Muscle of arm (tissue), 14 donors: ENCODE data around the gene PEPD. TPM values are rescaled to one million over a fixed set of nuclear protein-coding genes. Genes with fewer than 3 reads are reported as not detected.
"Not testable (repeated sequence)": the region's sequence is repeated elsewhere in the genome, so short reads cannot be mapped to it uniquely, and the experiment has no call there.

Source experiments
- DNase-seq: peaks from one replicate; pipeline ENCODE4 v3.0.0-alpha.2; 2013
- long read RNA-seq, 11 donors: transcript quantifications; one replicate each; lab custom pipeline, GENCODE V29; 2026
- polyA plus RNA-seq, 12 donors: library from polyadenylated mRNA; unstranded; fragments of 120-200 nt; gene quantifications; one replicate each; pipeline ENCODE4 v1.2.1, GENCODE V29; 2013; ENCODE audit not compliant: insufficient read length in 12 of 12

PEPD gene
- polyA plus RNA-seq: 10 to 100 TPM in 11 of 12 donors, not detected in 1; 33.0 to 73.6 (median 43.2) TPM
- long read RNA-seq, donor 1, transcript PEPD-211 (2 exons, 1,763 nt): minor isoform, 10 of 147 reads
- long read RNA-seq, donor 1, transcript PEPD-201 (15 exons, 1,910 nt): major isoform, 37 of 147 reads
- long read RNA-seq, donor 1, partial matches to known transcripts: 62 of 147 reads
- long read RNA-seq, donor 1, other reads (novel, unspliced or antisense): 38 of 147 reads
- long read RNA-seq, donor 2, transcript PEPD-201 (15 exons, 1,910 nt): major isoform, 9 of 21 reads
- long read RNA-seq, donor 2, partial matches to known transcripts: 10 of 21 reads
- long read RNA-seq, donor 2, other reads (novel, unspliced or antisense): 0 of 21 reads
- long read RNA-seq, donor 3, partial matches to known transcripts: 0 of 6 reads
- long read RNA-seq, donor 3, other reads (novel, unspliced or antisense): 0 of 6 reads
- long read RNA-seq, donor 4, partial matches to known transcripts: 0 of 3 reads
- long read RNA-seq, donor 4, other reads (novel, unspliced or antisense): 0 of 3 reads
- long read RNA-seq, donor 5, transcript PEPD-201 (15 exons, 1,910 nt): major isoform, 10 of 19 reads
- long read RNA-seq, donor 5, partial matches to known transcripts: 0 of 19 reads
- long read RNA-seq, donor 5, other reads (novel, unspliced or antisense): 8 of 19 reads
- long read RNA-seq, donor 6, transcript PEPD-201 (15 exons, 1,910 nt): major isoform, 9 of 10 reads
- long read RNA-seq, donor 6, partial matches to known transcripts: 0 of 10 reads
- long read RNA-seq, donor 6, other reads (novel, unspliced or antisense): 0 of 10 reads
- long read RNA-seq, donor 7, partial matches to known transcripts: 0 of 4 reads
- long read RNA-seq, donor 7, other reads (novel, unspliced or antisense): 0 of 4 reads
- long read RNA-seq, donor 8, transcript PEPD-201 (15 exons, 1,910 nt): major isoform, 7 of 14 reads
- long read RNA-seq, donor 8, partial matches to known transcripts: 0 of 14 reads
- long read RNA-seq, donor 8, other reads (novel, unspliced or antisense): 6 of 14 reads
- long read RNA-seq, donor 9, partial matches to known transcripts: 10 of 14 reads
- long read RNA-seq, donor 9, other reads (novel, unspliced or antisense): 0 of 14 reads
- long read RNA-seq, donor 10, transcript PEPD-201 (15 exons, 1,910 nt): major isoform, 15 of 17 reads
- long read RNA-seq, donor 10, partial matches to known transcripts: 0 of 17 reads
- long read RNA-seq, donor 10, other reads (novel, unspliced or antisense): 0 of 17 reads
- long read RNA-seq, donor 11, transcript PEPD-201 (15 exons, 1,910 nt): major isoform, 12 of 24 reads
- long read RNA-seq, donor 11, partial matches to known transcripts: 0 of 24 reads
- long read RNA-seq, donor 11, other reads (novel, unspliced or antisense): 9 of 24 reads

DNA sequence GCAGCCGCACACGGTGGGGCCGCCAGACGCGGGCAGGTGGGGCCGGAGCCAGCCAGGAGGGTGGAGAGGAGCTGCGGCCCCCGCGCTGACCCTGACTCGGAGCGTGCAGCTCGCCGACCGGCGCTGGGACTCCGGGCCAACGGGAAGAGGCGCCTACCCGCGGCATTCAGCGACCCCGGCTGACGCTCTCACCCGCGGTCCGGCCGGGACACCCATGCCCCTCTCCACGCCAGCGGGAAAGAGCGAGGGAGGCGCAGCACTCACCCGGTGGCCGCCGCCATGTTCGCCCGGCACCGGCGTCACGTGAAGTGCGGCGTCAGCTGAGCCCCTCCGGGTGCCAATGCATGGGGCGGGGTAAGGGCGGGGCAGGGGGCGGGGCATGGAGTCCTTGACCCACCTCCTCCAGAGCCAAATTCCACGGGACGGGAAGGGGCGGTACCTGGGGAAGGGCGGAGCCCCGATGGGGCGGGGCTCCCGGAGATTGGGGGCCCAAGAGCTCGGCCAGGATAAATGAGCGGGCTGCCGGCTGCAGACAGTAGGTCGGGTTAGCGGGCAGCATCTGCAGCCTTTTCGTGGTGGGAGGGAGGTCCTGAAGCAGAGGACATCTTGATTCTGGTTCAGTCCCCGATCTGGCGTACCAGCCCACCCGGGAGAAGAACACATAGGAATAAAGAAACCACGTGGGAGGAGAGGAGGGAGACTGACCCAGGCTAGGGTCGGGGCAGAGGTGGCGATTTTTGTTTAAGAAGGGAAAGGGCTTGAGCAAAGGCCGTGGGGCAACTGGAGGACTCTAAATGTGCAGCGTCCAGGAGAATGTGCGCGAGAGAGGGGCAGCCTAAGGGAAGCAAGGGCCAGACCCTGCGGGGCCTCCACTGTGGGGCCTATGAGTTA lies at the start of gene PEPD:
Gene PEPD (minus strand): TSS at position 312 of the 891 bp plus-strand sequence. CDS start 31 bp downstream, at position 281.
- peak; percentile 90 for DNase-seq

DNA sequence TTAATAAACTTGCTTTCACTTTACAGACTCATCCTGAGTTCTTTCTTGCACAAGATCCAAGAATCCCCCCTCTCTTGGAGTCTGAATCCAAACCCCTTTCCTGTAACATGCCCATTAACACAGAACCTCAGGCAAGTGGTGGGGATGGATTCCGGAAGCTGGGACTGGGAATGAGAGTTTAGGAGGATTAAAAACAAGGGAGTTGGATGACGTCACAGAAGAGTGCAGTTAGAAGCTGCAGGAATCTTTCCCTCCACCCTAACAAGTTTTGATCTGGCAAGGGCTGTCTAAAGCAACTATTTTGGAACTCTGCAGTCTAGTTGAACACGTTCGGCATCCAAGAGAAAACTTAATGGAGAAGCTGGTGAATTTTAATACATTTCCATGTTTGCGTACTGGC lies 48.2 kb upstream of the PEPD start:
- no peak for DNase-seq

DNA sequence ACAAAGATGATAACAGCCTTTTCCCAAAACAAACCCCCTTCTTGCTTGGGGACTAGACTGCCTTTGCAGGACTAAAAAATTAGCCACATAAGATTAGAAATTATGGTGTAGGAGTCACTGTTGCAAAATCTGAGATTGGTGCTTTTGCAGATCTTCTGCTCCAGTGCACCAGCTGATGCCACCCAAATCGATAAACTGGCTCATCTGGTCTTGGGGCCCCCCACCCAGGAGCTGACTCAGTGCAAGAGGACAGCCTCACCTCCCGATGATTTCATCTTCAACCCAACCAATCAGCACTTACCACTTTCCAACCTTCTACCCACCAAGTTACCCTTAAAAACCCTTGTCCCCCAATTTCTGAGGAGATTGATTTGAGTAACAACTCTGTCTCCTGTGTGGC lies 47.1 kb upstream of the PEPD start:
- no peak for DNase-seq

DNA sequence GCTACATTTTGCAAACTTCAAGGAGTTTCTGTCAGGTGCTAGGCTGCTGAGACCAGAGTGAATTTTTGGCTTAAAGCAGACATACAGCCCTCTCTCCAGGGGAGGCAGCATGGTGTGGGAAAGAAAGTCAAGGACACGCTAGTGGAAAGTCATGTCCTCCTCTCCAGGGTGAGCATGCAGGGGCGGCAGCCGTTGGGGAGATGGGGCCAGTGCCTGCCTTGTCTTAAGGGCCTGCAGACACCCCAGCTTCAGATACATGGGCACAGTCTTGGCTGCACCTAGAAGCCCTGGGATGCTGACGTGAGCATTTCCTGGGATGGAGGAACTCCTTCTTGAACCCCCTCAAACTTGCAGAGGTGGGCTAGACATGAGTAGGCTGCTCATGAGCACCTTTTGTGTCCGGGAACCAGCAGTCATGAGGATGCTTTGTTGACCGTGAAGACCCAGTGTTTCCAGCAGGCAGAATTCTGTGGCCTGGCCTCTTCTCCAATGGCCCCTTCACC lies 43.3 kb upstream of the PEPD start:
- no peak for DNase-seq

DNA sequence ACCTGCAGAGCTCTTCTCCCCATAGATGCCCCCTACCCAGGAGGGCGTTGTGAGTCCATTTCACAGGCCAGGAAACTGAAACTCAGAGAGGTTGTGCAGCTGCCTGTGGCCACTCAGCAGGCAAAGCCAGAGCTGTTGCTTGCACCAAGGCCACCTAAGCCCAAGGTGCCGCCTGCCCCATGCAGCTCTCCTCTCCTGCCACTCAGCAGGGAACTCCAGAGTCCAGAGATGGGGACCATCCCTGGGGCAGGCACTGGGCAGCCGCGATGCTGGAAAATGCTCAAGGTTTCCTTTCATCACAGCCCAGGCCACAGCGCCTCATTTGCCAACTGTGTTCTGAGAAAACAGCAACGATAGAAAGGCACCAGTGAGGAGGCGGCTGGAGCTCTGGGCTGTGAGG lies 41.0 kb upstream of the PEPD start:
- no peak for DNase-seq

DNA sequence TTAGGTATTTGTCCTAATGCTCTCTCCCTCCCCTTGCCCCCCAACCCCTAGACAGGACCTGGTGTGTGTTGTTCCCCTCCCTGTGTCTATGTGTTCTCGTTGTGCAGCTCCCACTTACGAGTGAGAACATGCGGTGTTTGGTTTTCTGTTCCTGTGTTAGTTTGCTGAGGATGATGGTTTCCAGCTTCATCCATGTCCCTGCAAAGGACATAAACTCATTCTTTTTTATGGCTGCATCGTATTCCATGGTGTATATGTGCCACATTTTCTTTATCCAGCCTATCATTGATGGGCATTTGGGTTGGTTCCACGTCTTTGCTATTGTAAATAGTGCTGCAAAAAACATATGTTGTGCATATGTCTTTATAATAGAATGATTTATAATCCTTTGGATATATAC lies 40.1 kb upstream of the PEPD start:
- not testable (repeated sequence) for DNase-seq

DNA sequence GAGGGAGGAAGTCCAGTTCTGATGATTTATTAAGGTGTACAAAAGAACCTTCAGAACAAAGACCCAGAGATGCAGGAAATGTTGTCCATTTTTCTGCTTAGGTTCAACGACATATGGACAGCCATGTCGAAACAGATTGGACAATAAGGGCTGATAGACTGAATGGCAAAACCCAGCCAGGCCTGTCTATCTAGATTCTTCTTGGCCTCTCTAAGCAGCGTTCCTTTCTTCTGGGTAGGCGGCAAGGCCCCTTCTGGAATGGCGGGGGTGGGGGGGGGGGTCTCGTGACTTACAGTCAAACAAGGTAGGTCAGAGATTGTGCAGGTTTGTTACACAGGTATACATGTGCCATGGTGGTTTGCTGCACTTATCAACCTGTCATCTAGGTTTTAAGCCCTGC lies 39.7 kb upstream of the PEPD start:
- DNase-seq: no peak

DNA sequence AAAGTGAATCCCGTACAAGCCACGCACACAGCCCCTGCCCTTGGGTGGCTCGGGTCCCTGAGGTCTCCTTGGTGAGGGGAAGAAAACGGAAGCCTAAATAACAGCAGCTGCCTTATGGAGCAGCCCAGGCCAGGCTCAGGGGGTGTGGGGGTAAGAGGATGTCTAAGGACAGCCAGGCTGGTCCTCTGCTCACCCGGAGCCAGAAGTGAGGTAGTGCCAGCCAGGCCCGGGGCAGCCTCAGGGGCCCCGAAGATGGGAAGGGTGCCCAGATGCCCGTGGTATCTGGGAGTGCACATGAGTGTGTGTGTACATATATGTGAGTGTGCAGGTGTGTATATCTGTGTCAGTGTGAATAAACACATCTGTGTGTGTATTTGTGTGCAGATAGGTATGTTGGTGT lies 38.4 kb upstream of the PEPD start:
- DNase-seq: no peak

DNA sequence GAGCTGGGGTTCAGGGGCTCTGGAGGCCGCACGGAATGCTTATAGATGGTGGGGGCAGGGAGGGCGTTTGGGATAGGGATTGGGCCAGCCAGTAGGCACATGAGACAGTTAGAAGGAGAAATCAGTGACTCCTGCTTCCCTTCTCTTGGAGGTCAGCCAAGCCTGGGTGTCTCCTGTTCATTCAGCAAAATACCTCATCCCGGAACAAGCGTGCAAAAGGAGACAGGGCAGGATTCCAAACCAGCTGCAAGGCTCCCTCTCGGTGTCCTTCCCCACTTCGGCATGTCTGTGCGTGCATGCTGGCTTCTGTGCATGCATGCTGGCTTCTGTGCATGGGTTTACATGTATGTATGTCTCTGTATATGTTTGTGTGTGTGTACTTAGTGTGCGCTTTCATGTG lies 37.3 kb upstream of the PEPD start:
- DNase-seq: peak; percentile 65

DNA sequence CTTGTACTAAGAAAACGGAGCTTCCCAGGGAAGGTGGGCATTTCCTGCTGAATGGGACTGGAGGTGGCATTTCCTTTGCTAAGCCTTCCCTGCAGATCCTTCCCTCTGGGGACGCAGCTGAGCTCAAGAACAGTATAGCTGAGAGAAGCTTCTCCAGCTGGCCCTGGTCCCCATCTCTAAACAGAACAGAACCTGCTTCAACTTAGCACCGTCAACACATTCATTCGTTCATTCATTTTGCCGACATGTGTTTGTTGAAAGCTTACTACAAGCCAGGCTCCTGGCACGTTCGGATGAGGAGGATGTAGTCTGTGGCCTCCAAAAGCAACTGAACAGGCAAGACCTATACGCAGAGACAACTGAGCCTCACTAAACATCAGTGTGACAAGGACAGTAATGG lies 36.6 kb upstream of the PEPD start:
- DNase-seq: no peak

DNA sequence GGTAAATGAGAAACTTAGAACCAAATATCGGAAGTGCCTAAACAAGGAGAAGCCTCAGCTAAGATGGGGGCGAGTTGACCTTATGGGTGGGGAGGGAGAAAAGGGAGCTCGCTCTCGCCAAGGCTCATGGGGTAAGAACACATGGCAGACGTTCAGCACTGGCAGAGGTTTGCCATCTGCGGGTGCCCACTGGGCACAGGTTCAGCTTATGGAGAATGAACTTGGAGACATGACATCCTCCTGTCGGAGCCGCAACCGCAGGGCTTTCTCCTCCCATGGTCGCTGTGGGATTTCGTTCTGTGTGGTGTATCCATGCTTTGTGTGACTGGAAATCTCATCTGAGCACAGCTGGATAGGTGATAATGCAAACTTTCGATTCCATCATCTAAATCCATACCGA lies 36.1 kb upstream of the PEPD start:
- DNase-seq: no peak

DNA sequence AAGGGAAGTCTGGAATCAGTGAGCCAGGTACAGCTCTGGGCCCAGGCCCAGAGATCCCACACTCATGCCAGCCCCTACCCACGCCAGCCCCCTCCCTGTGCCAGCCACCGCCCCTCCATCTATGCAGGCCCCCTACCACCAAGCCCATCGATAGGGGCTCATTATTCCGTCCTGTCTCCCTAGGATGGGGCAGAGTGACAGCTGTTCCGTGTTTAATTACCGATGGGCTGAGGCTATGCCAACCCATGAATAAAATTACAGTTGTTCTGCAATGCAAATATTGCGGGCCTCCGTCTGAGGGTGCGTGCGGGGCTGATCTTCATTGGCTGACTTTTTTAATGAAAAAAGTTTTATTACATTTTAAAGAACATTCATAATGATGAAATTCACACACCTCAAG lies 35.6 kb upstream of the PEPD start:
- DNase-seq: no peak

DNA sequence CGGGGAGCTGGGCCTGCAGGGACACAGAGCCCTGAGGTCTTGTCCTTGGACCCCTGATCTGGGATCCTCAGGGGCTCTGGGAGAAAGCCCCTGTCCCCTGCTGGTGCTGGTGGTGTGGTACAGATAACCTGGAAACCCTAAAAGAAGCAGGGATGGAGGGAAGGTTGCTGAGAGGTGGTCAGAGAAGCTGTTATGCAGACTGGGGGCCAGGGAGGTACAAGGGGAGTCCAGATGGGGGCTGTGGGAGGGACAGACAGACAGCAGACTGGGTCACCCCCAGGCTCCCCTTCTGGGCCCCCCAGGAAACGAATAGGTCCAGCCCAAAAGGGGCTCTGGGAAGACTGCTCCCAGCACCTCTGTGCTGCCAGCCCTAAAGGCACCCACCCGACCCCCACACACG lies 34.7 kb upstream of the PEPD start:
- DNase-seq: no peak

DNA sequence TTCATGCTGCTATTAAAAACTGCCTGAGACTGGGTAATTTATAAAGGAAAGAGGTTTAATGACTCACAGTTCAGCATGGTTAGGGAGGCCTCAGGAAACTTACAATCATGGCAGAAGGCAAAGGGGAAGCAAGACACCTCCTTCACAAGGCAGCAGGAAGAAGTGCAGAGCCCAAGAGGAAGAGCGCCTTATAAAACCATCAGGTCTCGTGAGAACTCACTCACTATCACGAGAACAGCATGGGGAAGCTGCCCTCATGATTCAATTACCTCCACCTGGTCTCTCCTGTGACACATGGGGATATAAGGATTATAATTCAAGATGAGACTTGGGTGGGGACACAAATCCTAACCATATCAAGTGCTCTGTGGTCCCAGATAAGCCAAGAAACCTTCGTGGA lies 34.1 kb upstream of the PEPD start:
- DNase-seq: not testable (repeated sequence)

DNA sequence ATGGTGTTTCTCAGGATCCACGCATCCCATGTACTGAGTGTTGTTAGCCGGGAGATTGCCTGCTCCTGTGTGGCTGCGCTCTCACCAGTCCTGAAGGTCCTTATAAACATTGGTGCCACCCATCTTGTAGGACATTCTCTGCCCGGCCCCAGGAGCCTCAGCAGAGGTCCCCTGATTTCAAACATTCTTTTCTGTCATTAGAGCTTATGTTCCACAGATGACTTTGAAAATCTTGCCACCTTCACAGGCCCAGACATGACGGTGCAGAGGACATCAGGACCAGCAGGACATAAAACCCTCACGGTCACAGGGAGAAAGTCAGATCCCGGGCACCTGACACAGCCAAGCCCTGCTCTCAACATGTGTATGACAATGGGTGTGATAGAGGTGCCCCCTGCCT lies 33.2 kb upstream of the PEPD start:
- DNase-seq: no peak

DNA sequence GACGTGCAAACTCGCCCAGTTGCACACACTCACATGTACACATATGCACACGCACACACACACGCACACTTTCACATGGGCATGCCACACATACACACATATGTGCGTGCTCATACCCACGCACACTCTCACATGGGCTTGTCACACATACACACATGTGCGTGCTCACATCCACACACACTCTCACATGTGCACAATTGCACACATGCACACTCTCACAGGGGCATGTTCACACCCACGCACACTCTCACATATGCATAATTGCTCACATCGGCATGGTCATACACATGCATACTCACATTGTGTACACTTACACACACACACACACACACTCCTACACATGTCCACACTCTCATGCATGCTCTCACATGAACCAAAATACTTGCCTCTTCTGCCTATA lies 32.8 kb upstream of the PEPD start:
- DNase-seq: no peak

DNA sequence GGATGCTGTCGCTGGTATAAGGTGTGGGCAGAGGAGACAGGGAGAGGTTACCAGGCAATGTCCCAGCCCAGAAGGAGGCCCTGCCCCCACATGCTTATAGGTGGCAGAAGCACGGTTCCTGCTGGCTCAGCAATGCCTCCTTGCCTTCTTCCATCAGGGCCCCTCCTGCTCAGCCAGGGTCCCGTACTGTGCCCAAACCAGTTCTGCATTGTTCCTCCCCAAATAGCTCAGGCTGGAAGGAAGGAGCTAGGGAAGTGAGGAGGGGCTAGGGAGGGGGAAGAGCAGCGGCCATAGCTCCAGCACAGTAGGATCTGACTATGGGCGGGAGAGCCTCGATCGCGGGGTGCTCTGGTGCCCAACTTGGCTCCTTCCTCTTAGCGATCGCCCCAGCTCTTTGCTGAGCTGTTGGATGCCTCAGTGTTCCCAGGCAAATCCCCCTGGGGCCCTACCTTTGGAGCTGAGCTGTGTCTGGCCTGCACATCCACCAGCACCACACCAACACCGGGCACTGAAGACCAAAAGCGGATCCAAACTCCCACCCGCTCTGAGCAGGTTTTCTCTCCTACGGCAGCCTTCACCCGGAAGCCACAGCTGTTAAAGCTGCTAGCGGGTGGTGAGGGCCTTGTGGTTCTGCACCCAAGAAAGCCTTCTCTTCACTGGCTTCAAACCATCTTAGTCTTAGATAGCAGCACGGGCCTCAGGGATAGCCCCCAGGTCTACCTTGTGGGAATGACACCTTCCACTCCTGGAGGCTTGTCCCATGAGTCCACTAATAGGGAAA lies 32.1 kb upstream of the PEPD start:
- no peak for DNase-seq

DNA sequence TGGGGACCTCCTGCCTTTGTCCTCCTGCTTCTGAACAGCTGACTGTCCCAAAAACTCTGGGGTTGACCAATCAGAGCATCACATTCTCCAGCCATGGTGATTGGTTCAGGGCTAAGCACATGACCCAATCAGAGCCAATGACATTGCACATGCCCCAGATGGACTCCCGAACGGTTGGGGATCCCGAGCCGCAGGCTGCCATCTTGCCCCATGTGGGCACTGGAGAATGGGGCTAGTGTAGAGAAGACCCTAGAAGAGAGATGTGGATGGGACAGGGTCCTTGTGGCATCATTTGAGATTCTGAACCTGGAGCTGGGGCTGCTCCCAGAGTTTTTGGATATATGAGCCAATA lies 31.3 kb upstream of the PEPD start:
- DNase-seq: no peak

DNA sequence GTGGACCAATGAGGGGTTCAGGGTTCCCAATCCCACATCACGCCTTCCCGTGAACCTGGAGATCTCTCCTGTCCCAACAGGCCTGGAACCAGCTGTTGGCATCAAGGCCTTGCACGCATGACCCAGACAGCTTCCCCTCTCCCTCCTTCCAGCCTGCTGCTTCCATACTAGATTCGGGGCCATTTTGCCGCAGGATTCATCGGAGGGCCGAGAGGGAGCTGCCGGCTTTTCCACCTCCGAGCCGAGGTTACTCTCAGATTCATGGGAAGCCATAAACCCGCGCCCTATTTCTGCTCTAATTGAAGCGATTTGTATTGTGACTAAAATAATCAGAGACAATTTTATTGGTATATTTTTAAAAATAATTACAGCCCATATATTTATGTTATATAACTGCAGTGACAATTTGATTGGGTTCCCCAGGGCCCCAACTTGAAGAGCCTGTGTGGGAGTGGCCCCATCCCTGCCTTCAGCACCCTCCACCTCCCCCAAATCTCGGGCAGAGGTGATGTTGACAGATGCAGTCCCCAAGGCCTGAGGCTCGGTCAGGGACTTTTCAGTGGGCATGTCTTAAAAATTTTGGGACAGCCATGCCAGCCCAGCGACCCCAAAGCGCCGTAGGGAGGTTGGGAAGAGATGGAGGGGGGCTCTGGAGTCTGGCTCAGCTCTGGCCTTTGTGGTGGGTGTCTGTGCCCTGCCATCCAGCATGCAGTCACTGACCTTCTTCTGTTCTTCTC lies 30.8 kb upstream of the PEPD start:
- no peak for DNase-seq
